ENCODE results near the gene UQCC3. TPM values are rescaled to one million over a fixed set of nuclear protein-coding genes. Genes with fewer than 3 reads are reported as not detected.

The UQCC3 gene
- total and polyA plus RNA-seq, 9 of the 15 experiments (the other 6 are each of a cell fraction or from before 2014, with no cell fraction given) = 3.3 to 44.3 (median 8.0) TPM

- peak in 1 of 2 experiments; percentile 37; a peak in 1 of 4 replicates for TF ChIP-seq ZNF318 (IDR thresholded peaks at IDR 0.05; ENCODE audit: borderline replicate concordance in 1 of 2, low read depth in 1 of 2)
- peak; percentile 75 for TF ChIP-seq NCOR1 (IDR thresholded peaks at IDR 0.05)
- TF ChIP-seq TOE1 (IDR thresholded peaks at IDR 0.05; ENCODE audit: borderline replicate concordance) = 0 out of 2 replicates have a peak, but pooled peaks have one; percentile 40
- TF ChIP-seq TOE1 (CRISPR knock-in tag; IDR thresholded peaks at IDR 0.05; ENCODE audit: borderline replicate concordance, low read depth) = 0 out of 2 replicates have a peak, but pooled peaks have one; percentile 17
- no peak for TF ChIP-seq SRSF7 (optimal IDR thresholded peaks at IDR 0.05; ENCODE audit: low read depth, low read length)
- no peak; the same call in 1 of the 2 replicates for TF ChIP-seq ARID4B (CRISPR knock-in tag; IDR thresholded peaks at IDR 0.05)
- peak; percentile 94 for TF ChIP-seq ZNF77 (CRISPR knock-in tag; IDR thresholded peaks at IDR 0.05)
- TF ChIP-seq NCOA4 (IDR thresholded peaks at IDR 0.05; ENCODE audit: partially characterized antibody) = no peak
- no peak; the same call in 1 of the 2 replicates for TF ChIP-seq MAFK (IDR thresholded peaks at IDR 0.05; ENCODE audit: low read length)
- TF ChIP-seq RBM39 (optimal IDR thresholded peaks at IDR 0.05; ENCODE audit: low read depth, low read length) = no peak
- peak; percentile 83; the same call in 1 of the 2 replicates for TF ChIP-seq PHF21A (IDR thresholded peaks at IDR 0.05; ENCODE audit: borderline replicate concordance, low read depth)
- TF ChIP-seq HDAC8 (tag; IDR thresholded peaks at IDR 0.05) = no peak
- 0 out of 2 replicates have a peak, but pooled peaks have one; percentile 39 for TF ChIP-seq FOXK1 (CRISPR knock-in tag; IDR thresholded peaks at IDR 0.05; ENCODE audit: borderline replicate concordance)
- TF ChIP-seq TCF7L2 (IDR thresholded peaks at IDR 0.05; ENCODE audit: low read depth, low read length) = no peak
- peak; percentile 90 for TF ChIP-seq HMGN3 (IDR thresholded peaks at IDR 0.05; ENCODE audit: borderline replicate concordance, extremely low read depth, insufficient read length, low read depth, low read length)
- no peak; the same call in 1 of the 2 replicates for TF ChIP-seq ZNF232 (CRISPR knock-in tag; IDR thresholded peaks at IDR 0.05)
These were observed 6.3 kb upstream of the UQCC3 start, which contains the start of the genes C11orf98 and CSKMT (continued) for GRCh38 chr11:62665075-62665598.
